PC-3 (cell line): Measurements from ENCODE around the gene CLEC14A. TPM values are rescaled to one million over a fixed set of nuclear protein-coding genes. Genes with fewer than 3 reads are reported as not detected.

Experiments
- ATAC-seq: fragments of 200-7000 bp; cut with Tn5 transposase; 2 replicates; pipeline ENCODE4 v1.9.1; 2020; ENCODE audit warnings: mild to moderate bottlenecking, moderate library complexity
- BruUV-seq: library from RNA; stranded (reverse); fragments of 400-500 nt; replicated peaks from 2 replicates; lab custom pipeline; 2021; lab: Mats Ljungman, UMichigan
- CTCF ChIA-PET: fragments of 300-600 bp; sonication (Branson Sonifier 250); formaldehyde crosslinking; loops from one replicate; lab custom pipeline; 2022; ENCODE audit warnings: antibody characterized with exemption; lab: Charles Lee
- POLR2A ChIA-PET: fragments of 300-600 bp; sonication (Branson Sonifier 250); formaldehyde crosslinking; loops from one replicate; lab custom pipeline; 2022; ENCODE audit warnings: antibody characterized with exemption; ENCODE audit not compliant: unreplicated experiment; lab: Charles Lee
- DNase-seq: peaks from one replicate; pipeline ENCODE4 v3.0.0-alpha.2; 2015
- H2AFZ ChIP-seq: fragments of 300-600 bp; sonication (generic); 2 replicates; pipeline ENCODE4 v1.6.0; 2016; ENCODE audit warnings: antibody characterized with exemption, low read length
- H3F3A ChIP-seq: fragments of 300-600 bp; sonication (generic); one replicate; pipeline ENCODE4 v1.6.0; 2017; ENCODE audit warnings: antibody characterized with exemption, low read length, control low read depth, mild to moderate bottlenecking; ENCODE audit not compliant: unreplicated experiment
- H3K27ac ChIP-seq: fragments of 300-600 bp; sonication (generic); 2 replicates; pipeline ENCODE4 v1.5.1; 2016; ENCODE audit warnings: mild to moderate bottlenecking, low read length
- H3K27me3 ChIP-seq: fragments of 300-600 bp; sonication (generic); 2 replicates; pipeline ENCODE4 v1.6.1; 2016; ENCODE audit warnings: low read length, mixed read lengths
- H3K36me3 ChIP-seq: fragments of 300-600 bp; sonication (generic); 2 replicates; pipeline ENCODE4 v1.6.1; 2016; ENCODE audit warnings: low read depth, mixed run types, low read length, mixed read lengths
- H3K4me1 ChIP-seq: fragments of 300-600 bp; sonication (generic); 2 replicates; pipeline ENCODE4 v1.5.1; 2016; ENCODE audit warnings: low read length; ENCODE audit not compliant: insufficient read depth
- H3K4me2 ChIP-seq: fragments of 300-600 bp; sonication (generic); 2 replicates; pipeline ENCODE4 v1.6.0; 2016; ENCODE audit warnings: low read length
- H3K4me3 ChIP-seq: fragments of 300-600 bp; sonication (generic); 2 replicates; pipeline ENCODE4 v1.5.1; 2016; ENCODE audit warnings: mild to moderate bottlenecking, low read length, mixed read lengths
- H3K79me2 ChIP-seq: fragments of 300-600 bp; sonication (generic); 2 replicates; pipeline ENCODE4 v1.6.1; 2017; ENCODE audit warnings: low read length, mixed read lengths
- H3K9ac ChIP-seq: fragments of 300-600 bp; sonication (generic); 2 replicates; pipeline ENCODE4 v1.6.0; 2016; ENCODE audit warnings: mild to moderate bottlenecking, low read length
- H3K9me2 ChIP-seq: fragments of 300-600 bp; sonication (generic); replicated peaks from 2 replicates; pipeline ENCODE4 v1.6.1; 2016; ENCODE audit warnings: mixed run types, low read length, mixed read lengths
- H3K9me3 ChIP-seq: fragments of 300-600 bp; sonication (generic); 2 replicates; pipeline ENCODE4 v1.6.1; 2016; ENCODE audit warnings: low read length, mixed read lengths
- H4K20me1 ChIP-seq: fragments of 300-600 bp; sonication (generic); 2 replicates; pipeline ENCODE4 v1.6.1; 2016; ENCODE audit warnings: low read length, mixed read lengths
- EZH2 ChIP-seq: fragments of 300-600 bp; sonication (generic); IDR thresholded peaks from one replicate; pipeline ENCODE4 v1.6.1; 2017; ENCODE audit warnings: antibody characterized with exemption, mild to moderate bottlenecking, low read length; ENCODE audit not compliant: unreplicated experiment
- EZH2phosphoT487 ChIP-seq: fragments of 300-600 bp; sonication (generic); IDR thresholded peaks from 2 replicates; pipeline ENCODE4 v1.6.1; 2018; ENCODE audit warnings: mild to moderate bottlenecking, antibody characterized with exemption, low read length, borderline replicate concordance
- intact Hi-C: fragments of 100-400 bp; cut with micrococcal nuclease; formaldehyde crosslinking; loops from 2 replicates; pipeline ENCODE4 v1.9.0; 2023
- total RNA-seq: library from RNA; depleted of rRNA; stranded (reverse); fragments of >200 nt; gene quantifications from 2 replicates; pipeline ENCODE4 v1.2.3, GENCODE V29; 2014
- TF ChIP-seq, protein P1 (sequence below): fragments of 300-600 bp; sonication (generic); conservative IDR thresholded peaks from 2 replicates; pipeline ENCODE4 v1.5.1; 2017; ENCODE audit warnings: antibody characterized with exemption, low read depth, mild to moderate bottlenecking, low read length

Gene CLEC14A
- total RNA-seq, 1 experiment from 2014 or later = not detected

DNA sequence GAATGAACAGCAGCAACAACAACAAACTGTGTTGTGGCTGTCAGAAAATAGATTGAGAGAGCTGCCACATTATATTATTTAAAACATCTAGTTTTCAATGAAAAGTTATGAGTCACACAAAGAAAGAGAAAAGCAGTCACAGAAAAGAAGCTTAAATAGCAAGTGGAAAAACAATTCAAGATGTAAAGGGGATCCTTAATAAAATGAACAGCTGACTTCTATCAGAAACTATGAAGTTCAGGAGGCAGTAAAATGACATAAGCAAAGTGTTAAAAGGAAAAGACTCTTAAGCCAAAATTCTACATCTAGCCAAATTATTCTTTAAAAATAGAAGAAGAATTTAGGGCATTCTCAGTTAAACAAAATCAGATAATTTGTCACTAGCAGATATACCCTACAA, 5.6 kb downstream of the CLEC14A start:
- Histone ChIP-seq H3K79me2 (no peaks in the 10 kb centered on the region), H3K27ac (no peak overlapping the region), H3K4me3 (no peak overlapping the region), H3K9me2 (no peaks in the 10 kb centered on the region), H3K27me3 (no peaks in the 10 kb centered on the region), H4K20me1 (no peaks in the 10 kb centered on the region), H3K9me3 (no peaks in the 10 kb centered on the region), H3K36me3 (no peaks in the 10 kb centered on the region), H3K4me2 (no peak overlapping the region), H3F3A (no peaks in the 10 kb centered on the region), H3K4me1 (no peaks in the 10 kb centered on the region), H3K9ac (no peak overlapping the region), H2AFZ (no peak overlapping the region)
- no TSS peak for BruUV-seq
- ATAC-seq (no peak), DNase-seq (no peak)
- POLR2A ChIA-PET = no interaction called here
- intact Hi-C loops = no loop called here
- TF ChIP-seq EZH2phosphoT487 (no peak), EZH2 (no peak)
- TF ChIP-seq, protein P1, sequence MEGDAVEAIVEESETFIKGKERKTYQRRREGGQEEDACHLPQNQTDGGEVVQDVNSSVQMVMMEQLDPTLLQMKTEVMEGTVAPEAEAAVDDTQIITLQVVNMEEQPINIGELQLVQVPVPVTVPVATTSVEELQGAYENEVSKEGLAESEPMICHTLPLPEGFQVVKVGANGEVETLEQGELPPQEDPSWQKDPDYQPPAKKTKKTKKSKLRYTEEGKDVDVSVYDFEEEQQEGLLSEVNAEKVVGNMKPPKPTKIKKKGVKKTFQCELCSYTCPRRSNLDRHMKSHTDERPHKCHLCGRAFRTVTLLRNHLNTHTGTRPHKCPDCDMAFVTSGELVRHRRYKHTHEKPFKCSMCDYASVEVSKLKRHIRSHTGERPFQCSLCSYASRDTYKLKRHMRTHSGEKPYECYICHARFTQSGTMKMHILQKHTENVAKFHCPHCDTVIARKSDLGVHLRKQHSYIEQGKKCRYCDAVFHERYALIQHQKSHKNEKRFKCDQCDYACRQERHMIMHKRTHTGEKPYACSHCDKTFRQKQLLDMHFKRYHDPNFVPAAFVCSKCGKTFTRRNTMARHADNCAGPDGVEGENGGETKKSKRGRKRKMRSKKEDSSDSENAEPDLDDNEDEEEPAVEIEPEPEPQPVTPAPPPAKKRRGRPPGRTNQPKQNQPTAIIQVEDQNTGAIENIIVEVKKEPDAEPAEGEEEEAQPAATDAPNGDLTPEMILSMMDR = no peak
- CTCF ChIA-PET = no interaction called here

DNA sequence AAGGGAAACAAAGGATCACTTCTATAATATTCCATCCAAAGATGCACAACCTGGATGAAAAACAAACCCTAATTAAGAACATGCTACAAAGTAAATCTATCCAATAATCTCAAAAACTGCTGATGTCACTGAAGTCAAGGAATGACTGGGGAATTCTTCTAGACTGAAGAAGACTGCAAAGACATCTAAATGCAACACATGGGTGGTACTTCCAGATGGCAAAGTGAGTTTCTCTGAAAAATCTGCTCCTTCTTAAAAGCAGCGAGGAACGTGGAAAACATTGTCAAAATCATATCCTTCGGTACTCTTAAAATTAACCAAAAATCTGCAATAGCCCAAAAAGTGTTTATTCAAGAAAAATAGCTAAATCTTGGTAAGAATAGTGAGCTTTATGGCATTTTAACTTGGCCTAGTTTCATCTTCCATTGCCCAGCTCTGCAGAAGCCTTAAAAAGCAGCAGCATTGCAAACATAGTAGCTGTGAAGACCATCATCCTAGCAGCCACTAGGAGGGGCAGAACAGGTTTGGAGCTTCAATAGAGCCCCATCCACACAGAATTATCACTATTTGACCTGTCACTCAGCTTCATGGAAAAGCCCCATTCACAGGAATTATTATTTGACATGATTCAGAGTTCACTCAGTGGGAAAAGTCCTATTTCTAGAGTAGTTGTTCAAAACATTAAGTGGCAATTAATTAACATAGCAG, 7.4 kb downstream of the CLEC14A start:
- Histone ChIP-seq H3K4me3 (no peak overlapping the region), H3K4me1 (peaks cover 6% of the 10 kb centered on the region; the same call in 1 of the 2 replicates), H4K20me1 (no peaks in the 10 kb centered on the region), H2AFZ (no peak overlapping the region), H3K27me3 (no peaks in the 10 kb centered on the region), H3F3A (no peaks in the 10 kb centered on the region), H3K4me2 (no peak overlapping the region), H3K36me3 (no peaks in the 10 kb centered on the region), H3K9ac (no peak overlapping the region), H3K9me2 (no peaks in the 10 kb centered on the region), H3K79me2 (no peaks in the 10 kb centered on the region), H3K27ac (no peak overlapping the region), H3K9me3 (no peaks in the 10 kb centered on the region)
- POLR2A ChIA-PET = no interaction called here
- TF ChIP-seq, protein P1 = peak; percentile 42
- no peak for TF ChIP-seq EZH2phosphoT487
- BruUV-seq = no TSS peak
- CTCF ChIA-PET = no interaction called here
- intact Hi-C loops = no loop called here
- ATAC-seq = no peak
- DNase-seq = peak; percentile 25

DNA sequence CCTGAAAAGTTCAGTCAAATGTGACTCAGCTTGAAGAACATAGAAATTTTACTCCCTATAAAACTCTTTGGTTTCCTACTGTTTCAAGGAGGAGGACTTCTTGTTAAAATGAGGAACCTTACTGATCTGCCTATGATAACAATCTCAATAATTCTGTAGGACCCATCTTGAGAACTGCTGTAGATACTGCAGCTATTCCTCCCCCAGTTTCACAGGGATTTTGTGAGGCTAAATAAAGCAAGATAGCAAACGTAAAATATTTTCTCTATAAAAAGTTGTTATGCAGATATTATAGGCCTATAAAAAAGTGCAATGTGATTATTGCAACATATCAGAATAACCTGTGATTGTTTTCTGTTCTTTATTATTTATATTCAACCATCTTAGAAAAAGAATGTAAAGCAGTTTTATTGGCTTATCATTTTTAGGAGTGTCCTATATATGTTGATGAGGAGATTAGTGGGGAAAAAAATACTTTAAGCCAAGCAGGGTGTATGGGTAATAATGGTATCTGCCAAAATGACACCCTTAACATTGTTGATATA, 12.1 kb downstream of the CLEC14A start:
- Histone ChIP-seq H3K4me3 (no peak overlapping the region), H3K36me3 (no peaks in the 10 kb centered on the region), H3K9ac (no peak overlapping the region), H3K9me2 (no peaks in the 10 kb centered on the region), H3K4me2 (no peak overlapping the region), H4K20me1 (no peaks in the 10 kb centered on the region), H3K27me3 (no peaks in the 10 kb centered on the region; the same call in 1 of the 2 replicates), H3K79me2 (no peaks in the 10 kb centered on the region), H3F3A (no peaks in the 10 kb centered on the region), H2AFZ (no peak overlapping the region), H3K27ac (no peak overlapping the region), H3K4me1 (peaks cover 6% of the 10 kb centered on the region; the same call in 1 of the 2 replicates), H3K9me3 (no peaks in the 10 kb centered on the region)
- BruUV-seq = no TSS peak
- TF ChIP-seq, protein P1 = no peak
- no peak for TF ChIP-seq EZH2phosphoT487
- no peak for TF ChIP-seq EZH2
- ChIA-PET POLR2A (no interaction called here), CTCF (no interaction called here)
- ATAC-seq = no peak
- peak; percentile 14 for DNase-seq
- intact Hi-C loops = no loop called here
